Measurements from ENCODE around the gene GPHN.

Gene GPHN

GRCh38 chr14:66603945-66604344 is 96.0 kb downstream of the GPHN start:
- DNase-seq: no peak

DNA sequence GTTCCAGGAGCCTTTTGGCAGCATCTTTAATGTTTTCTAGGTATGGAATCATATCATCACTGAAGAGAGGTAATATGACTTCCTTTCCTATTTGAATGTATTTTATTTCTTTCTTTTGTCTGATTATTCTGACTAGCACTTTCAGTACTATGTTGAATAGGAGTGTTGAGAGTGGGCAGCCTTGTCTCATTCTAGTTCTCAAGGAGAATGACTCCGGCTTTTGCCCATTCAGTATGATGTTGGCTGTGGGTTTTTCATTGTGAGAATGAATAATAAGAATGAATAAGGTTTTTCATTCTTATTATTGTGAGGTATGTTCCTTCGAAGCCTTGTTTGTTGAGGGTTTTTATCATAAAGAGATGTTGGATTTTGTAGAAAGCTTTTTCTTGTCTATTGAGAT is 98.9 kb downstream of the GPHN start:
- no peak for DNase-seq

- DNase-seq: no peak
Measured at GRCh38 chr14:66610154-66610563, 102.2 kb downstream of the GPHN start.

DNA sequence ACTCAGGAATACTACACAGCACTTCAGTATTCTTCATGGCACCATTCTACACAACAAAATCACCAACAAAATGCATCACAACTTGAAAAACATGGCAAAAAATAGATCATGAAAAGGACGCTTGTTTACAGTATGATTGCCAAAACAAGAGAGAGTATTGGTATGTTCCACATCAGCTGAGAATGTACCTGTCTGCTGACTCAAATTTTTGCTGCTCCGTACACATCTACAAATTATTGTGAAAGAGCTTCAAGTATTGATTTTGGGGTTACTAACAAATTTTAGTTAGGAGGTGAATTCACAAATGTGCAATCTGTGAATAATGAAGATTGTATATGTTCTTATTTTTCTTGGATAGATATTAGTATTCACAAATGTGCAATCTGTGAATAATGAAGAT is 105.4 kb downstream of the GPHN start:
- DNase-seq: no peak

- DNase-seq: no peak
Measured at GRCh38 chr14:66619952-66620351, 112.0 kb downstream of the GPHN start.

DNA sequence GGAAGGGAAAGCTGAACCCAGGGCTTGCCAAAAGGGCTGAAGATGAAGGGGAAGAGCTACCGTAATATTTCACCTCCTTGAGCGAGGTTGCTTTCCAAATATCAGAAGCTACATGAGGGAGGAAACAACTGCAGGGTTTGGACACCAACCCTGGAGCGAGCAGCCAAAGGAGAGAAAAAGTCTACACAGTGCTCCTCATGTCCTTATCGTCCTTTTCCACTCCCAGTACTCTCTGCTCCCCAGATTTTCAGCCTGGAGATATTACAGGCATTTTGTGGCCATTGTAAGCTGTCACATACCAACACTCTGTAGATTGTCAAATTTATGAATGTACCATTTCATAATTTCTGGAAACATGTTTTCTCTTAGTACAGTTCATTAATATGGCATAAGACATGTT is 115.9 kb downstream of the GPHN start:
- DNase-seq: no peak

- DNase-seq: peak; percentile 11
Measured at GRCh38 chr14:66624336-66624937, 116.5 kb downstream of the GPHN start.

GRCh38 chr14:66628636-66629035 is 120.7 kb downstream of the GPHN start:
- DNase-seq: no peak

DNA sequence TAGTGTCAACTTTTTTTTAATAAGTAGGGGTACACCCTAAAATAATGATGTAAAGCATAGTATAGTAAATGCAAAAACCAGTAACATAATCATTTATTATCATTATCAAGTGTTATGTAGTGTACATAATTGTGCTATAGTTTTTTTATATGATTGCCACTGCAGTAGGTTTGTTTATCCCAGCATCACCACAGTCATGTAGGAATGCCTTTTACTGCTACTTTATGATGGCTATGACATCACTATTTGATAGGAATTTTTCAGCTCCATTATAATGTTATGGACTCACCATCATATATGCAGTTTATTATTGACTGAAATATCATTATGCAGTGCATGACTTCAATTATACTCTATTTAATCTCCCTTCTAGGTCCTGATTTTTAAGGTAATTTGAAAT is 121.6 kb downstream of the GPHN start:
- no peak for DNase-seq

DNA sequence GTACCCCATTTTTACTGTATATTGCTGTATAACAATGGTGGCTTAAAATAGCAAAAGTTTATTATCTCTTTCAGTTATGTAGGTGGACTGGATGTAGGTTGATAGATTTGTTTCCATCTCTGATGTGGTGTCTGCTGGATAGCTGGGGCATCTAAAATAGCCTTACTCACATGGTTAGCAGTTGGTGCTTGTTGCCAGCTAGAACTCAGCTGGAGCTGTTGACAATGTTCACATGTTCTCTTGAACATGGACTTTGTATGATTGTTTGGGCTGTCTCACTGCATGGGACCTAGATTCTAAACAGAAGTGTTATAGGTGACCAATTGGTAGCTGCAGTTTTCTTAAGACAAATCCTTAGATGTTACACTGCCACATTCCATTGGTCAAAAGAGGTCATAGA is 126.9 kb downstream of the GPHN start:
- DNase-seq: no peak

- no peak for DNase-seq
Measured at GRCh38 chr14:66635435-66635834, 127.5 kb downstream of the GPHN start.

- DNase-seq: no peak
Measured at GRCh38 chr14:66636240-66636639, 128.3 kb downstream of the GPHN start.

- DNase-seq: no peak
Measured at GRCh38 chr14:66638689-66639088, 130.7 kb downstream of the GPHN start.

DNA sequence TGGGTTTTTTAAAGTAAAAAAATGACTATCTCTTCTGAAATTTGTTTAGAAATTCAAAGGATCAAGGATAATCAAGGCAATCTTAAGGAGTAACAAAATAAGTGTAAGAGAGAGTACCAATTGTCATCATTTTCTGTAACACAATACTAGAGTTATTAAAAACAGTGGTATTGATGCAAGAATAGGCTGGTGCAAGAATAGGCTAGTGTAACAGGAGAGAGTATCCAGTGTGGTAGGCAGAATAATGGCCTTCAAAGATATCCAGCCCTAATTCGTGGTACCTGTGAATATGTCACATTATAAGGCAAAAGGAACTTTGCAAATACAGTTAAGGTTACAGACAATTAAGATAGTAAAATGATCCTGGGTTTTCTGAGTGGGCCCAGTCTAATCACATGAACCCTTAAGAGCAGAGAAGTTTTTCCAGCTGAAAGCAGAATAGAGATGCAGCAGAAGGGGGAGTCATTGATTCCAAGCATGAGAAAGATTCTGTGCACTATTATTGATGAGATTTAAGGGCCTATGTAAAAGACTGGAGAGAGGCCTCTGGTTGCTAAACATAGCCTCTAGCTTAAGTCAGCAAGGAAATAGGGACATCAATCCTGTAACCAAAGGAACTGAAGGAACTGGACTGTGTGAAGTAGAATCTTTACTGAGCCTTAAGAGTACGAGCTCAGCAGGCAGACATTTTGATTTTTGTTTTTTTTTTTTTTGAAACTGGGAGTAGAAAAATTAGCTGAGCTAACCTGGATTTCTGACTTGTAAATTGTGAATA is 134.1 kb downstream of the GPHN start:
- no peak for DNase-seq

DNA sequence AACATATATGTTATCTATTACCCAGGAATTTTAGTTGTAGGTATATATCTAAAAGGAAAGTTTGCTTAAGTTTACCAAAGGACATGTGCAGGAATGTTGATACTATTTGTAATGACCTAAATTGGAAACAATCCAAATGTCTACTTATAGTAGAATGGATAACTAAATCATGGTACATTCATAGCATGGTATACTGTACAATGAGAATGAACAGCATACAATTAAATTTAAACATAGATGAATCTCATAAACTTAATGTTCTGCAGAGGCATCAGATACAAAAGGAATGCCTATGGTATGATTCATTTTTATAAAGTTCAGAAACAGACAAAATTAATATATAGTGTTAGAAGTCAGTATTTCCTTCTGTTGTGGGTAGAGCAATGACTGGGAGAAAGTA is 135.4 kb downstream of the GPHN start:
- DNase-seq: no peak

- DNase-seq: no peak
Measured at GRCh38 chr14:66645716-66646115, 137.8 kb downstream of the GPHN start.

DNA sequence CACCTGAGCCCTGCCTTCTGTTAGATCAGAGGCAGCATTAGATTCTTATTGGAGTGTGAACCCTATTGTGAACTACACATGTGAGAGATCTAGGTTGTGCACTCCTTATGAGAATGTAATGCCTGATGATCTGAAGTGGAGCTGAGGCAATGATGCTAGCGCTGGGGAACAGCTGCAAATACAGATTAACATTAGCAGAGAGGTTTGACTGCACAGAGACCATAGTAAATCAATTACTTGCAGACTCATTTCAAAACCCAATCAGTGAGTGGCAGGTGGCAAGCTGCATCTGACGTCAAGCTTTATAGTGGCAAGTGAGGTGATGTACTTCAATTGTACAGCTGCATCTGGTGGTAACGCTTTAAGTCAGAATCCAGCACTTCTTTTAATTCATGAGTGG is 141.6 kb downstream of the GPHN start:
- no peak for DNase-seq

DNA sequence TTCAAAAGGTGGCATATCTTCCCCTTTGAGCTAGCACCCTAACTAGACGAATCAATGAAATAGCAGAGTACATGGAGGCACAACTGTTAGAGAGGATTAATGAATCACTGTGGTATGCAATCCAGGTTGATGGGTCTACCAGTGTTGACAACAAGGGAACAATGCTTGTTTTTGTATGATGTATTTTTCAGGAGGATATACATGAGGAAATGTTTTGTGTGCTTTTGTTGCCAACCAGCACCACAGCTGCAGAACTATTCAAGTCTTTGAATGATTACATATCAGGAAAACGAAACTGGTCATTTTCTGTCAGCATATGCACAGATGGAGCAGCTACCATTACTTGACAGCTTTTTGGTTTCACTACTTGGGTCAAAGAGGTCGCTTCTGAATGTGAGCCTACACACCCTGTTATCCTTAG is 142.6 kb downstream of the GPHN start:
- no peak for DNase-seq

DNA sequence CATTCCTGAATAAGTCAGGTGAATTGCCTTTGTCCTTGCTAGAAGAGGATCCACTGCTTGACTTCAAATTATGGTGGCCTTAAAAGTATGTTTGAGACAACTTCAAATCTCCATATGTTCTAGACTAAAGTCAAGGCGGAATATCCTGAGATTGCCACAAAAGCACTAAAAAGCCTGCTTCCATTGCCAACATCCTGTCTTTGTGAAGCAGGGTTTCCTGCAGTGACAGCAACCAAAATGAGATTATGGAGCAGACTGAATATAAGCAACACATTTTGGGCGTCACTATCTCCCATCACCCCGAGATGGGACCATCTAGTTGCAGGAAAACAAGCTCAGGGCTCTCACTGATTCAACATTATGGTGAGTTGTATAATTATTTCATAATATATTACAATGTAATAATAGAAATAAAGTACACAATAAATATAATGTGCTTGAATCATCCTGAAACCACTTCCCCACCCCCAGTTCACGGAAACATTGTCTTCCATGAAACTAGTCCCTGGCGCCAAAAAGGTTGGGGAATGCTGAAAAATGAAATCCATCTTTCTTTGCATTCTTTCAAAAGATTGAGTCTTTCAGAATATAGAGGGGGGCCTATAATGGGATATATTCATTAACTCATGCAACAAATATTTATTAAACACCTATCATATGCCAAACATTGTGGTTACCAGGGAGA is 143.7 kb downstream of the GPHN start:
- no peak for DNase-seq

- no peak for DNase-seq
Measured at GRCh38 chr14:66652525-66653106, 144.7 kb downstream of the GPHN start.

- DNase-seq: no peak
Measured at GRCh38 chr14:66657780-66658179, 149.8 kb downstream of the GPHN start.

- no peak for DNase-seq
Measured at GRCh38 chr14:66662374-66662773, 154.4 kb downstream of the GPHN start.

GRCh38 chr14:66677780-66678179 is 169.8 kb downstream of the GPHN start:
- no peak for DNase-seq

DNA sequence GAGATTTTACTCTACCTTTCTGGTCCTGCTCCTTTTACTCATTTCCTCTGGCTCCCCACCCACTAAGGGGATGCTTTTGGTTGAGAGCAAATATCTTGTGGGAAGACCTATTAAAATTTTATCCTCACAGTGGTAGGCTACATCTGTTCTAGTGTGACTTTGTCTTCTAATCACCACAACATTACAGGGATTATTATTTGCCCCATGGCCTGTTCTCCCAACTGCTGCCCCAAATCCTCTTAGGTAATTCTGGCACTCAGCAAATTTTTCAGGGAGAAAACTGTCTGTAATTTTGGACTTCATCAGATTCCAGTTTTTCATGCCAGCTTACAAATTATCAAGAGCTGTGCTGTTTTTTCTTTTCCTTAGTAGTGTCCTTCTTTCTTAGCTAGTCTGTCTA is 172.3 kb downstream of the GPHN start:
- no peak for DNase-seq
